Right kidney (tissue), 1 donor: ENCODE results near the gene SERPINB4.

Experiments
- DNase-seq: peaks from one replicate; pipeline ENCODE4 v3.0.0-alpha.2; 2016

The SERPINB4 gene

GRCh38 chr18:63627819-63628218 lies 16.2 kb downstream of the SERPINB4 start:
- DNase-seq, result no peak

DNA sequence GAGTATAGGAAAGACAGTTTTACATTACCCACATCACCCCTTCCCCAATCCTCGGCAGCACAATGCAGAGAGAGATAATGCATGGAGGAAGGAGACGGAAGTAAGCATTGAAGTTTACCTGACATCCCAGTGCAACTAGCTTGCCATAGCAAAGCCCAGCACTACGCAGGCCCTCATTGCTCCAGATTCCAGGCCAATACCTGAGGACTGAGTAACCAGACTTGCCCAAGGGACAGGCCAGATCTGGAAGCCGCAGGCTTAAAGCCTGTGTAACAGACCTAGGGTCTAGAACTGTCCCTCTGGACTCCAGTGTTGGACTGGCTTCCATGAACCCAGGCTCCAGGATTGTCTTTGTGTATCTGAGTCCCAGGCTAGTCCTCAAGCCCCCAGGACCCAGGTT lies 17.6 kb downstream of the SERPINB4 start:
- DNase-seq, result no peak

DNA sequence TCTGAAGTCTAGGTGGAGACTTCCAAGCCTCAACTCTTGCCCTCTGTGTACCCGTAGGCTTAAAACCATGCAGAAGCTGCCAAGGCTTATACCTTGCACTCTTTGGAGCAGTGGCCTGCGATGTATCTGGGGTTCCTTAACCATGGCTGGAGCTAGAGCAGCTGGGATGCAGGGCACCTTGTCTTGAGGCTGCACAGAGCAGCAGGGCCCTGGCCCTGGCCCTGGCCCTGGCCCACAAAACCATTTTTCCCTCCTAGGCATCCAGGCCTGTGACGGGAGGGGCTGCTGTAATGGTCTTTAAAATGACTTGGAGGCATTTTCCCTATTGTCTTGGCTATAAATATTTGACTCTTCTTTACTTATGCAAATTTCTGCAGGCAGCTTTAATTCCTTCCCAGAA lies 19.2 kb downstream of the SERPINB4 start:
- no peak for DNase-seq

DNA sequence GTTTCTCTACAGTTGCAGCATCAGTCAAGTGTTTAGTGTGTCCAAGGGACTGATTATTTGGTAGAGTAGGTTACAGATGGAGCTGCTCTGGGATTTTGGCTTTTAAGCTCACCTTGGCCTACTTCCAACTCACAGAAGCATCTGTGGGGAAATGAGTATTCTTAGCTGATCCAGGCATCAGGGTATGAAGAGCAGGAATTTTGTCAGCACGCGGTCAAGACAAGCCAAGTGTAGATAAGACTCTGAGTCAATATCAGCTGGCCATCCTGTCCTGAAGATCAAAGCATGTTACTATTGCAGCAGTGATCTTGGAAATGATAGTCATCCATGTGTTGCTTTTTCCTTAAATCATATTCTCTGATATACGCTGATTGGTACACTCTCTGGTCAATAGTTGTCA lies 24.4 kb downstream of the SERPINB4 start:
- no peak for DNase-seq

- no peak for DNase-seq
Observed at GRCh38 chr18:63617915-63618234, 26.2 kb downstream of the SERPINB4 start.

- no peak for DNase-seq
Observed at GRCh38 chr18:63617049-63617914, 26.8 kb downstream of the SERPINB4 start.

DNA sequence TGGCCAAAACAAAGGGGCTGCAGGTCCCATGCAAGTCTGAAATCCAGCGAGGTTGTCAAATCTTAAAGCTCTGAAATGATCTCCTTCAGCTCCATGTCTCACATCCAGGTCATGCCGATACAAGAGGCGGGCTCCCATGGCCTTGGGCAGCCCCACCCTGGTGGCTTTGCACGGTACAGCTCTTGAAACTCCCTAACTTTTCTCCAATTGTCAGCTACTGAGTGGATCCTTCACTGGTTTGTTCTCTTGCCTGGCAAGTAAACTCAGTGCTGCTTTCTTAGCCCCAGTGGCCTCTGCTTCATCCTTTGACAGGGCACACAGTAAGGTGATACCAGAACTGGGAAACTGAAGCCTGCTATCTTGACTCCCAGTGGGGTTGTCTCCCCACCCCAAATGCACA lies 30.6 kb downstream of the SERPINB4 start:
- DNase-seq, result no peak

- DNase-seq, result no peak
Observed at GRCh38 chr18:63606526-63606925, 37.5 kb downstream of the SERPINB4 start.

DNA sequence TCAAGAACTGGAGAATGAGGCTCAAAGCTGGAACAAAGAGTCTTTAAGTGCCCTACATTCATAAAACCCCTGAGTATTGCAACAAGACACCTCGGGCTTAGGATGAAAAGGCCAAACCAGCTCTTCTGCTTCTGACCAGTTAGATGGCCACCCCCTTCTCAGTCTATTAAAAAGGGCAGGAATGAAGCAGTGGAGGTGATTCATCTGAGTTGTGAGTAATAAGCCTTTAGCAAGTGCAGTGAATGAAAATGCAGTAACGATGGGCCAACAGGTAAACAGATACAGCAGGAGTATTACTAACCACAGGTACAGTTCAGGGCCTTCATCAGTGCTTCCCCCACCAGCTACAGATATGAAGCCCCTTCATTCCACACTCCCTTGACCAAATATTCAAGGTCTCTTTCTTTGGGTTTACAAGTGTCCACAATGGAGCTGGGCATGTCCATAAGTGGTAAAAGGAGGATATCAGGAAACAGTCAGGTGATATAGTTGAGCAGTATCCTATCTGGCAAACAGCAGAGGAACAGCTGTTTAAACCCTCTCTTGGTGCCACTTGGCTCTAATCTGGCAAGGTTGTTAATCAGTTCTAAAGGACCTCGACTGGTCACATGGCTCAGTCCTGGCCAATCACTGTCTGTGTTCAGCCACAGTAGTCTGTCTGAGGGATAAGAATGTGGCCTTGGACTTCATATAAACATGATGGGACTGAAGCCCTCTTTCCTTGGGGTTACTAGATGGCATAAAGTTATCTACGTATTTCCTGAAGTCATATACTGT lies 39.1 kb downstream of the SERPINB4 start:
- DNase-seq, result no peak

DNA sequence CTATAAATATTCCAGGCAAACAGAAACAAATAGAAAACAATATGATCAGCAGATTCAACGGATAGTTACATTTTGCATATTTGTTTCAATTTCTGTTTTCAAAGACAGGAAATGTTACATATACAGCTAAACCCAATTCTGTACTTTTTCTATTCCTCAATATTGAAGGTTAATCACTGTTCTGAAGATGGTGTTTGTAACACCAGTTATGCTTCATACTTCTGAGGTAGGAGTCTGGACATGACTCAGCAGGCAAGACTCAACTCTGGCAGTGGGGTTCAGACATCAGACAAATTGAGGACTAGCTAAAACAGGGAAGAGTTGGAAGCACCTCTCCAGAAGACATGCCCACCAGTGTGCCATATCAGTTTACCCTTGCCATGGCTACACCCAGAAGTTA lies 40.3 kb downstream of the SERPINB4 start:
- no peak for DNase-seq

- no peak for DNase-seq
Observed at GRCh38 chr18:63603355-63603754, 40.7 kb downstream of the SERPINB4 start.

- no peak for DNase-seq
Observed at GRCh38 chr18:63596964-63597363, 47.1 kb downstream of the SERPINB4 start.

DNA sequence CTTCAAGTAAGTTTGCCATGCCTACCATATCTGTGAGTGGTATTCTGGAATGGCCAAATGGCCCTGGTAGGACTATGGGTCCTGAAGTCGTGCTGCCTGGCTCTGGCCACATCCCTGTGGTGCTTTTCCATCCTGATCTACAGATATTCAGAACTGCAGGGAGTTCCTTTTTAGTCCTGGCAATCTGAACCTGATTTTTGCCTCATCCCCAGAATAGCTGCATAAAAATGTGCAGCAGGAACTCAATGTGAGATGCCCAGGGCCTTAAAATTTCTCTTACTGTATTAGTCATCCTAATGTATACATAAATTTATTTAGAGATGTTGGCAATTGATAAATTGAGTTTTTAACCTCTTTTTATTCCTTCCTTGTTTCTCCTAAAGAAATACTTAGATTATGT lies 51.6 kb downstream of the SERPINB4 start:
- no peak for DNase-seq

DNA sequence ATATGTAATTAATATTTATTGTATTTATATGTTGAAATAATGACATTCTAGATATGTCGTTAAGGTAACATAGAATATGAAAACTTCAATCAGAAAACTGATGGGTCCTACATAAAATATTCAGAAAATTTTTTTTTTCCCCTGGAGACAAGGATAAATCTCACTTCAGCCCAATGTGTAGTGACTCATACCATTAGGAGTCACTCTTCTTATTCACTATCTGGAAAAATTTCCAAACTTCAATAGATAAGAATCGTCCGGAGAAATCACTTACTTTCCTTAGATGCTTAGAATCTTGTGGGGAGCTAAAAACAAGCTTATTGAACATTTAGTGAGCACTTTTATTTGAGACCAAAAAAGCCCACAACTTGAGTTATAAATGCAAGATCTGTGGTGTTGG lies 52.3 kb downstream of the SERPINB4 start:
- DNase-seq, result no peak

DNA sequence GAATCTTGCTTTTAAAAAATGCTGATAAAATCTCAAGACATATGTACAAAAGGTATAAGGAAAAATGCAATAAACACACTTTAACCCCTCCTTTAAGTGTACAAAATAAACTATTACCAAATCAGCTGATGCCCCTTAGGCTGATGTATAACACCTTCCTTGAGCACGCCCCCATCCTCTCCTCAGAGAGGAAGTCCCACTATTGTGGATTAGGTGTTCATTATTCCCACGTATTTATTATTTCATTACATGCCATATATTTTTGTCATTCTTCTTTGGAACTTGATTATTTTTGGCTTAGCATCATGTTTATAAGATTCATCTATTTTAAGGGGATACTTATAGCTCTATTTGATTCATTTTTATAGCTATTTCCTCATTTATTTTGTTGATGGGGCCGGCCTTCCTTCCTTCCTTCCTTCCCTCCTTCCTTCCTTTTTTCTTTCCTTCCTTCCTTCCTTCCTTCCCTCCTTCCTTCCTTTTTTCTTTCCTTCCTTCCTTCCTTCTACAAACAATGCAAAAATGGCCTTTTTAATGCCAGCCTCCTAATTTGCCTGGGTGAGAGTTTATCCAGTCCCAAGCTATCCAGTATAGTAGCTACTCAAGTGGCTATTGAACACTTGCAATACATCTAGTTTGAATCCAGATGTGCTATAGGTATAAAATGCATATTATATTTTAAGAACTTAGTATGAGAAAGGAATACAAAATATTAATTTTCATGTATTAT lies 52.9 kb downstream of the SERPINB4 start:
- DNase-seq, result no peak

- no peak for DNase-seq
Observed at GRCh38 chr18:63590373-63590772, 53.7 kb downstream of the SERPINB4 start.

DNA sequence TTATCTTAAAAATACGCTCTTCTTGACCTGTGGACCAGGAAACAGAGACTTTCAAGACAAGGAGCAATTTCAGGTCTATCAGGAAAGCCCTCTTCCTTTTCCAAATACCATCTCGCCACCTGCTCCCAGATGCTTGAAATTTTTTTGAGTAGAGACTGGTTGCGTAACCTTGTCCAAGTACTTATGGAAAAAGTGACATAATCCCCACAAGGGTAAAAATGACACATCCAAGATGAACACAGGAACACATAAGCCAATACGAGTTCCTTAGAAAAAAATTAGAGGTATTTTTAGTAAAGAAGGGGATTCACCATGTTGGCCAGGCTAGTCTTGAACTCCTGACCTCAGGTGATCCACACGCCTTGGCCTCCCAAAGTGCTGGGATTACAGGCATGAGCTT lies 55.1 kb downstream of the SERPINB4 start:
- DNase-seq, result no peak
